ENCODE measurements around the gene PYGL.
"Not testable (repeated sequence)": the region's sequence is repeated elsewhere in the genome, so short reads cannot be mapped to it uniquely, and the experiment has no call there.

PYGL gene

DNA sequence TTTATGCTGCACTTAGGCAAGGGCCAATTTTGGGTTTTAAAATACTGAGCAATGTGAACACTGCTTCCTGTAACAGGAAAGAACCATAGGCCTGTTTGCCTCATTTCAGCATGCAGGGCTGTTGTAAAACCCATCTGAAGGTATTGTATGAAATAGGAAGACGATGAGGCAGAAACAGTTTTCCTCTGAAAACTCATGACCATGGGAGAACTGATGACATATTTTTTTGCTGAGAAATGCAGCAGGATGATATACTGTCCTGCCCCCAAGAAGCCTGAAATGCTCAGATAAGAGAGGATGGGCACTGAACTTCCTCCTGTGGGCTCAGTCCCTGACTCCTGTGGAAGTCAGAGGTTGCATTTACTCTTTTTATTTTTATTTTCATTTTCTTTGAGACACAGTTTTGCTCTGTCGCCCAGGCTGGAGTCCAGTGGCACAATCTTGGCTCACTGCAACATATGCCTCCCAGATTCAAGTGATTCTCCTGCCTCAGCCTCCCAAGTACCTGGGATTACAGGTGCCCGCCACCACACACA lies 17.4 kb downstream of the PYGL start:
- DNase-seq (ENCODE audit: low spot score) = no peak

DNA sequence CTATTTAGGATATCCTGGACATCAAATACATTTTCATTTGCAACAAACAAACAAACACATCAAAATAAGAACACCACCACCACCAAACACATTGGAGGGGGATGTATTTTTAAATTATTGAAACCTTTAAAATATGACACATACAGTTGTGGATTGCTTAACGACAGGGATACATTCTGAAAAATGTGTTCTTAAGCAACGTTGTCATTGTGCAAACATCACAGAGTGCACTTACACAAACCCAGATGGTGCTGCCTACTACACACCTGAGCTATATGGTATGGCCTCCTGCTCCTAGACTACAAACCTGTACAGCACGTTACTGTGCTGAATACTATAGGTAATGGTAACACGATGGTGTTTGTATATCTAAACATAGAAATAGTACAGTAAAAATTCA lies 19.4 kb downstream of the PYGL start:
- DNase-seq (ENCODE audit: low spot score) = no peak

DNA sequence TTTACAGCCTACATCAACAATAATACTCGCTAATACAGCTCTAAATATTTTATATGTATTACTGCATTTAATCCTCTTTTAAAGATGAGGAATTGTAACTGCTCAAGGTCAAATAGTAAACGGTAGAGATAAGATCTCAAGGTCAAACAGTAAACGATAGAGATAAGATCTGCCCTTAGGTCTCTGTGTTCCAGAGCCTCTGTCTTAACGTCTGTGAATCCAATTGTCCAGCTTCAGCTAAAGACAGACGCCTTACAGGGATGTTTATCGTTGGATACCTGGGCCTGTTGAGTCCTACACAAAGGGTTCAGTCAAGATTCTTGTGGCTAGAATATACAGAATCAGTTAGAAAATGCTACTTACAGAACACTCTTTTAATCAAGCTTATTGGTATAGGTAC lies 20.0 kb downstream of the PYGL start:
- DNase-seq (ENCODE audit: low spot score) = no peak

DNA sequence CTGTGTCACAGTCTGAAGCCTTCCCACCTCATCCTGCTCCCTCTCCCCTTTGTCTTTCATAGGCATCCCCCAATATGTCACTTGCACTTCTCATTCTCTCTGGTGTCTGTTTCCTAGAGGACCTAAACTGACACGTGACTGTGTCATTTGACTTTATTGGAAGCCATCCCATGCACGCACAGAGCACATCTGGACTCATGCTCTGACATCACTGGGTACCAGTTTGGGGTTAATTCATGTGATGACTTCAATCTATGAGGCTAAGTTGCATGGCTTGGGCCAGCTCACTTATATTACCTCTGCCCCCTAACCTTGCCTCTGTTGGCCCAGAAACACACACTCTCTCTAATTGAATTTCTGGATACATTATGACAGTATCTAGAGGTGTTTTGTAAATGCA lies 21.5 kb downstream of the PYGL start:
- DNase-seq (ENCODE audit: low spot score) = no peak

DNA sequence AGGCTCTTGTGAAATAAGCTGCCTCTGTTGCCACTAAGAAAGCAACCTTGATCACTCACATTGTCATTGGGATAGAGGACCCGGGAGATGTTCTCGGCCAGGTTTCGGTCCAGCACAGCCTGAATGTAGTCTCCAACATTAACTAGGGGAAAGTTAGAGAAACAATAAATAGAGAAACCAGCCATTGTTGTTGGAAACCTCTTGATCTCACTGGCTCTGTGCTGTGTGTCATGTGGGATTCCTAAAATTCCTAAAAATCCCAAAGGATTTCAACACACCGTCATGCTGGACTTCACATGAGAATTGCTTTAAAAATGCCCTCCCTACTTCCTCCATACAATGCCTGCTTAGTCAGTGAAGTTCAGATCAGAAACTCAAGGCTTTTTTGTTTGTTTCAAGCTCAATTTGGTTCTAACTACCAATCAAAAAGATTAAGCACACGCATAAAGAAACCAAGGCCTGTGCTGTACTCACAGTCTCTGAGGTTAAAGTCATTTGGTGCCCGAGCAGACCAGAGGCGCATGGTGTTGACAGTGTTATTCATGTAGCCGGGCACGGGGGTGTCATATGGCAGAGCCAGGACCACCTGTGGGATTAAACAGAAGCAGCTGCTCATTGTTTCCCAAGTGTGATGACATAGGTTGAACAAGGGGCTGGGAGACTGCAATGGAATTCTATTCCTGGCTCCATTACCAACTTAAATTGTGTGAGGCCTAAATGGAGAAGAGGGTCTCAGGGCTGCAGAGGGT lies 23.6 kb downstream of the PYGL start:
- DNase-seq (ENCODE audit: low spot score) = no peak

DNA sequence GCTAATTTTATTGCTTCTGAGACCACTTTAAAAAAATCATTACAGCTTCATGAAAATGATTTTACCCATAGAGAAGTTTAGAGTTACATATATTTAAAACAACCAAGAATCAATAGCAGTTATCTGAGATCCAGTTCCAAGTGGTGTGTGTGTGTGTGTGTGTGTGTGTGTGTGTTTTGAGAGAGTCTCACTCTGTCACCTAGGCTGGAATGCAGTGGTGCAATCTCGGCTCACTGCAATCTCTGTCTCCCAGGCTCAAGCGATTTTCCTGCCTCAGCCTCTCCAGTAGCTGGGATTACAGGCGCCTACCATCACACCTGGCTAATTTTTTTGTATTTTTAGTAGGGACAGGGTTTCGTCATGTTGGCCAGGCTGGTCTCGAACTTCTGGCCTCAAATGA lies 24.8 kb downstream of the PYGL start:
- DNase-seq (ENCODE audit: low spot score) = not testable (repeated sequence)

DNA sequence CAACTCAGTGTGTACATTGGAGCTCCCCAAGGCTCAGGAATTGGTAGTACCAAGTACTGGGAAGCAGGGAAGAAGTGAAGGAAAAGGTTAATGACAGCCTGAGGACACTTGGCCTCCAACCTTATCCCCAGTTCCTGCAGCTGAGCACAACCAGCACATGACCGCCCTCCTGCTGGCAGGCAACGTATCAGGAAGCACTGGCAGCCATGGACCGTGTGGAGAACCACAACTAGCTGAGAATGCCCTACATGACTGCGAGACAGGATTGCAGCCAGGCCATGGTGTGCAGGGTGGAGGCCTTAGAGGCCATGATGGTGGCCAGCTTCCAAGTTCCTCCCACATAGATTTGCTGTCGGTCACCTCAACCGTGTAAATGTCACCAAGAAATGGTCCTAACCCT lies 26.8 kb downstream of the PYGL start:
- peak; percentile 54 for DNase-seq (ENCODE audit: low spot score)

DNA sequence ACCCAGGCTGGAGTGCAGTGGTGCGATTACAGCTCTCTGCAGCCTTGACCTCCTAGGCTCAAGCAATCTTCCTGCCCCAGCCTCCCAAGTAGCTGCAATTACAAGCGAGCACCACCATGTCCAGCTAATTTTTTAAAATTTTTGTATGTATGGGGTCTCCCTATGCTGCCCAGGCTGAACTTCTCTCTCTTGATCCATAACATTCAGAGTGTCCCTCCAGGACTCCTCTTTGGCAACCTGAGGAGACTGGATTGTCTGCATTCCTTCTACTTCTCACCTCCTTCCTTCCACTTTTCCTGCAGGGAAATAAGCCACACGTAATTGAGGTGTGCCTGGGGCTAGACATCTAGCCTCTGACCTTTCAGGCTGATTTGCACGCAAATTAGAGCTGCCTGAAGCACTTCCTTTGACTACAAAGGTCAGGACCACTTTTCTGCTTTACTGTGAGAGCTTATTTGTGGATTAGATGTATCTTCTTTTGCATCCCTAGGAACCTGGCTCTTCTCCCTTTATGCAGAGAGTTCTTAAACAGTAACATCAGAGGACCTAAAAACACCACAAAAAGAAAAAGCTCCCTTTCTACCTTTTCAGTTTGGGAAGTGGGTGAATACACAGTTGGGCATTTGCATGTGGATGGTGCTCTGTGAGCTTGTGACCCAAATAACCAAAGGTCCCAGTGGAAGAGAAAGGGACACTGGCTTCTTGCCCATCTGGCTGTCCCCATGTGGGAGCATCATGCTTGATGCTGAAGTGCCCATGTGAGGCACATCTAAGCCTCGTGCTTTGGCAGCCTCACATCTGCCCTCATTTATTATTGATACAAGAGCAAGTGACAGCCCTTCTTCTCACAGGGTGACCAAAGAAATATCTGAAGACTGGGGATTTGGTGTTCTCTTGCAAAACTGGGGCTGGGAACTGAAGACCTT lies 33.5 kb downstream of the PYGL start:
- DNase-seq (ENCODE audit: low spot score) = peak; percentile 62

DNA sequence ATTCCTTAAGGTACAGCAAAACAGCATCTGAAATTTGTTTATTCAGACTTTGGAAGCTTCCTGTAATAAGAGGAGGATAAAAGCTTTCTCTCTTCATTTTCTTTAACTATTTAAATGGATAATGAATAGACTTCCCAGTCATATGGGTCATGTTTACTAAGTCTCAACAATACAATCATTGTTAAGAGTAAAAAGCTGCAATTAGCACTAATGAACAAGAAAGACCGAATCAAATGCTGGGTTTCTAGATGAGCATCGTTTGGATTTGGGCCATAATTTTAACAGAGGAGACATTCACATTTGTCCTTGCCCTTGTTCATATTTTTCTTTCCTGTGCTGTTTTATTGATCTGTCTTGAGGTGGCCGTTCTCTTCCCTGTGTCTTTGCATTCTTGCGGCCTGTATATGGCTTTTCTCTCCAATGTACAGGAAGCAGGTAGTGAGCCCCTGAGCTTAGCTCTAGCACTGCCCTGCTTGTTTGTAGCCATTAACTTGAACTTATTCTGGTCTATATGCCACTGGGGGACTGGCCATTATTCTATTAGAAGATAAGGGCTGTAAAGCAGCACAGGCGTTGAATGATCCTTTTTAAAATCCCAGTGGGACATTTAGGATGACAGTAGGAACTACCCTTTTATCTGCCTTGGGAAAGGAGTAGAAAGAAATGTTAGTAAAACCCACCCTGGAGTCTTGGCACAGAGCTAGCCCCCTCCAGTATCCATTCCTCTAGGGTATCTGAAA lies 37.8 kb downstream of the PYGL start:
- DNase-seq (ENCODE audit: low spot score) = no peak

DNA sequence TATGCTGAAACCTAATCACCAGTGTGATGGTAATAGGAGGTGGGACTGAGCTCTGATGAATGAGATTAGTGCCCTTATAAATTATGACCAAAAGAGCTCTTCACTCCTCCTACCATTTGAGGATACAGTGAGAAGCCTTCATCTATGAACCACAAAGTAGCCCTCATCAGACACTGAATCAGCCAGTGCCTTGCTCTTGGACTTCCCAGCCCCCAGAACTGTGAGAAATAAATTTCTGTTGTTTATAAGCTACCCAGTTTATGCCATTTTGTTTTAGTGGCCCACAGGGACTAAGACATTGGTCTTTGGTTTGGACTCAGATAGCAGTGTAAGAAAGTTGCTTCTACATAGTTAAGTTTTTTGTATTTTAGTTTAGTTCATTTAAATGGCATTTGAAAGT lies 39.6 kb downstream of the PYGL start:
- no peak for DNase-seq (ENCODE audit: low spot score)

DNA sequence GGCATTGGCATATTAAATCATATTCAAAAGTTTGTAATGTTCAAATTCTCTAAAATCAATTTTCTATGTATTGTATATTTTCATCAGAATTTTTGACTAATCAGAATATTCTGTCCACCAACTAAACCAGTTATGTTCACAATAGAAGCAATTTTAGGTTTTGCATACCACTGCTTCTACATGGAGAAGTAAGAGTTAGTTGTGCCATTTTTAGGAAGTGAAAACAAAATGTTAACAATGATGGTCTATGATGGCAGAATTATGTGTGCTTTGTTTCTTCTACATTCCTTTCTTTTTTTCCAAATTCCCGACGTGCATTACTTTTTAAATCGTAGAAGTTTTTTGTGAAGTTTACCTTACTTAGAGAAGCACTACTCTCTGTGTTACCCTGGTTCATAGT lies 42.9 kb downstream of the PYGL start:
- DNase-seq (ENCODE audit: low spot score) = no peak

DNA sequence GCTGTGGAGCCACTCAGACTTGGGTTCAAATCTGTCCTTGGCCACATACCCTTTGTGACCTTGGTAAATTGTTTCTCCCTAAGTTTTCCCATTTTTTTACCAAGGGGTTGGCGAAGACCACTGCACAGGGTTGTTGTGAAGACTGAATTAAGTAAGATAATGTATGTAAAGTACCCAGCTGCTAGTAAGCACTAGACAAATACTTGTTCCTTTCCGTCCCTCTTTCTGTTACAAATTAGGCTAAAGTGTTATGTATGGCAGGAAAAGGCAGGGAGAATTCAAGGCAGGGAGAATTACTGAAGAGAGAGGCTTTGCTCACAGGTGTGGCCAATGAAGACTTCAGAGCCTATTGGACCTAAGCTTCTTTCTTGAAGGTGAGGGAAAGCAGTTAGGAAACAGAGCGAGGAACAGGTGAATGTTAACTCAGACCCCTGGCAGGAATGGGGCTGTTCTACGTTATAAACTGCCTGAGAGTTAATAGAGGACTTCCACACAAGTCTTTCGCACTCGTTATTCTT lies 46.6 kb downstream of the PYGL start:
- DNase-seq (ENCODE audit: low spot score) = no peak

DNA sequence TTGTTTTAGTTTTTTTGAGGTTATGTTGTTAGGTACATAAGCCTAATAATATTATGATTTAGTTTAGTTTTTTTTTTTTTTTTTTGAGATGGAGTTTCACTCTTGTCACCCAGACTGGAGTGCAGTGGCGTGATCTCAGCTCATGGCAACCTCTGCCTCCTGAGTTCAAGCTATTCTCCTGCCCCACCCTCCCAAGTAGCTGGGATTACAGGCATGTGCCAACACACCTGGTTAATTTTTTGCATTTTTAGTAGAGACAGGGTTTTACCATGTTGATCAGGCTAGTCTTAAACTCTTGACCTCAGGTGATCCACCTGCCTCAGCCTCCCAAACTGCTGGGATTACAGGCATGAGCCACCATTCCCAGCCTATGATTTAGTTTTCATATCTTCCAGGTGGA lies 47.3 kb downstream of the PYGL start:
- DNase-seq (ENCODE audit: low spot score) = not testable (repeated sequence)

DNA sequence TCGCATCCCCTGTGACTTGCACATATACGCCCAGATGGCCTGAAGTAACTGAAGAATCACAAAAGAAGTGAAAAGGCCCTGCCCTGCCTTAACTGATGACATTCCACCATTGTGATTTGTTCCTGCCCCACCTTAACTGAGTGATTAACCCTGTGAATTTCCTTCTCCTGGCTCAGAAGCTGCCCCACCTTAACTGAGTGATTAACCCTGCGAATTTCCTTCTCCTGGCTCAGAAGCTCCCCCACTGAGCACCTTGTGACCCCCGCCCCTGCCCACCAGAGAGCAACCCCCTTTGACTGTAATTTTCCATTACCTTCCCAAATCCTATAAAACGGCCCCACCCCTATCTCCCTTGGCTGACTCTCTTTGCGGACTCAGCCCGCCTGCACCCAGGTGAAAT lies 47.9 kb downstream of the PYGL start:
- DNase-seq (ENCODE audit: low spot score) = not testable (repeated sequence)

DNA sequence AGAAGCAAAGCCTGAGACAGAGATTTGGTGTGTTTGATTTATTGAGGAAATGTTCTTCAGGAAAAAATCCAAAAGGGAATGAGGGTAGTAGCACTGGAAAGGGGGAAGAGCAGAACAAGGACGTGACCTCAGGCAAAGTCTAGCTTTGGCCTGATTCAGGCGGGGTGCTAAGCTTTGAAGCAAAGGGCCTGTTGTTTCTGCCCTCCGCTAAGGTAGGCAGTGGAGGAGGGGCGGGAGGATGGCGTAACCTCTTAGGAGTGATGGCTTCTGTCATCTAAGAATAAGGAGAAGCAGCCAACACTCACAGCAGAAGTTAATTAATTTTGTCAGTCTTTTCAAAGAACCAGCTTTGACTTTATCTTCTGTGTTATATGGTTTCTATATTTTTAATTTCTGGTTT lies 52.0 kb downstream of the PYGL start:
- no peak for DNase-seq (ENCODE audit: low spot score)

DNA sequence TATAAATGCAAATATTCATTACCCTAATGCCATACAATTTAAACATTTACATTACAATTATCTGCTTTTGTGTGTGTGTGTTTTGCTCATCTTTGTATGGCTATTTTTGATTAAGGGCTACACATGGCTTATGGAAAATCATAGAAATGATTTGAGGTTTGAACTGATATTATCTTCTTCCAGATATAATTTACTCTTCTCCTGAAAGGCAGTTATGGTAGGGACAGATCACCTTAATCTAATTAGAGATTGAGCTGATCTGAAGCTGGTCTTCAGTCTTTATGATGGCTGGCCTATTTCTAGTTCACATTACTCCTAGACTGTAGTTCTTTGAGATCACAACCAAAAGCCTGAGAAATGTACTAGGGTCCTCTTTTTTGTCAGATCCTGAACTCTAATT lies 56.8 kb downstream of the PYGL start:
- DNase-seq (ENCODE audit: low spot score) = no peak

DNA sequence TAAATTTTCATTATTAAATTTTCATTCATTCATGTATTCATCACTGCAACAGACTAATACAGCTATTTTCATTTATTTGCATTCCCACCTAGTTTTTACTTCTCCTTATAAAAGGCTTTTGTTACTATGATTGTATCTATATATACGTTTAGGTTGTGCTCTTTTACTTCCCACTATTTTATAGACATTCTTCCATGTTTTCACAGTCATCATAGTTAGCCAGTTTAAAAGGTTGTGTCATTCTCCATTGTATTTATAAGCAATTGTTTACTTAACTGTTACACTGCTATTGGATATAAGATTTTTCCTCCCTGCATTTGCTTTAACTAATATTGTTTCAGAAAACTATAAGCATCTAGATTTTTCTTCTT lies 60.5 kb downstream of the PYGL start:
- no peak for DNase-seq (ENCODE audit: low spot score)

DNA sequence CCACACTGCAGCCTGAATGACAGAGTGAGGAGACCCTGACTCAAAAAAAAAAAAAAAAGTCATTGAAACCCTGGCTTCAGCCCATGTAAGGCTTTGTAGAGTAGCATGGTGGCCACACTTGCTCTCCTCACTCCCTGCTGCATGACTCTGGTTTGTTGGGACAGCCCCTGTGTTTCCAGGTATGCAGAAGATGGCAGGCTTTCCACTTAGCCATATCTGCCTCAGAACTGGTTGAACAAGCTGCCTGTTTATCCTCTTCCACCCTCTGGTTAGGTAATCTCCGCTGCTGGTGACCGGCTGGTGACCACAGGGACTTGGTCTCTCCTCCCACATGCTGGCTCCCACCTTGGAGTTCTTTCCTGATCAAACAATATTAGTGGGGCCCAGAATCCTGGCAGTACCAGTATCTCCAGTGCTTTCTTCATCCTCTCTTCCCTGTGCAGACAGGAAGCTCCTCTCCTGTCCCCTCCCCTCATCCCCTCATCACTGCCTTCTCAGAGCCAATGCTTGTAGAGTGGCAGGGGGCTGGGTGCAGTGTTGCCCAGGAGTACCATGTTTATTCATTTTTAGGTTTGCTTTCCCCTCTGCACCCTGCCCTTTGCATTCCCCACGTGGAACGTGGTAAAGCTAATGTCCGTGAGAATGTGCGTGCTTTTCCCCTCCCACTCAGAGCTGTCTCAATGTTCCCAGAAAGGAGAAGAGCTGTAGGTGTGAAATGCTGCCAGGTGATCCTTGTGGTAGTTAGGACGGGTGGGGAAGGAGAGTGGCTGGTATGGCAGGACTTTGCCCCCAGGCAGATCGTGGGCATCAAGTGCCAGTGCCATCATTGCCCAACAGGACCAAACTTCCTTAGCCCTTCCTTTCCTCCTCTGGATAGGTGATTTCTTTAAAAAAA lies 61.1 kb downstream of the PYGL start:
- no peak for DNase-seq (ENCODE audit: low spot score)

DNA sequence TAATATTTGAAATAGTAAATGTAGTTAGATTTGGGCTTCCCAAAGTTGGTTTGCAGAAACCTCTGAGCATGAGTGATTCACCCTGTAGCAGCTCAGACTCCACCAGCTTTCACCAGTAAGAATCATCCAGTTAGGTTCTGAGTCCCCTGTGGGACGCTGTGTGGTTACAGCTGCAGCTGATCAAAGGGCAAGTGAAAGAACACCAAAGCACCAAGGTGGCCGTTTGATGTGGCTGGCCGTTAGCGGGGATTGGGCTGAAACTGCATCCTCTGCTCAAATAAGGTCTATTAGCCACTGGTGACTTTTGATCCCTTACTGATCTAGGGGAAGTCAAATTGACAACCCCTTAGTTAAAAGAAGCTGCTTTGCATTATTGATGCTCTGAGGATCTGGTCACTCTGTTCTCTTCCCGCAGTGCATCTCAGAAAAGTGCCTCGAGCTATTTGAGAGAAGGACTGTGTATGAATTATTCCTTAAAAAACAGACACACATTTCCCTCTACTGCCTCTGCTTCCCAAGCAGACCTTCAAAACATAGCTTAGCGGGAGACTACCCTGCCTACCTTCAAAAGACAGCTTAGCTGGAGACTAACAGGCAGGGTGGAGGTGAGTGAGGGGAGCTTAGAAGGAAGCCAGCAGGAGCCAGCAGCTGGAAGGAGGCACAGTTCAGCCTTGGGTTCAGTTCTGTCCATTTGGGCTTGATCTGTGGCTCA lies 68.8 kb downstream of the PYGL start:
- no peak for DNase-seq (ENCODE audit: low spot score)

DNA sequence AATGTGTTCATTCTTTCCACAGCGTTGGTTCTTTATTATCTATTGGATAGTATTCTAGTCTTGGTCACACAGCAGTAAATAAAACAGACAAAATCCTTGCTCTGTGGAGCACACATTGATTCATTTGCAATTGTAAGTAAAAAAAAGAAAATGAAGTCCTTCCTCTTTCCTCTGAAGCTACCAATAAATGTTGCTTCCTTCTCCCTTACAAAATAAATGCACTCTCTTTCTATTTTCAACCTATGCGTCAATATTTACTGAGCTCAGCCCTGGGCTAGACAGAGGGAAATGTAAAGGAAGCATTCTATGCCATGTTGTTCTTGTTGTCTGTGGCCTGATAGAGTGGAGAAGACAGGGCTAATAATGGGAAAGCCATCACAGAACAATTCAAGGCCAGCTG lies 69.5 kb downstream of the PYGL start:
- no peak for DNase-seq (ENCODE audit: low spot score)
